NK-92 treated with Interleukin-12 subunit alpha and Interleukin-12 subunit beta, amount 100 ng/mL, for 24 hours (cell line): ENCODE measurements around the gene C1orf159.
"Not testable (repeated sequence)": the region's sequence is repeated elsewhere in the genome, so short reads cannot be mapped to it uniquely, and the experiment has no call there.

ENCODE experiments used
- DNase-seq: peaks from one replicate; lab custom pipeline; 2025; lab: John Stamatoyannopoulos, UW

C1orf159 gene

DNA sequence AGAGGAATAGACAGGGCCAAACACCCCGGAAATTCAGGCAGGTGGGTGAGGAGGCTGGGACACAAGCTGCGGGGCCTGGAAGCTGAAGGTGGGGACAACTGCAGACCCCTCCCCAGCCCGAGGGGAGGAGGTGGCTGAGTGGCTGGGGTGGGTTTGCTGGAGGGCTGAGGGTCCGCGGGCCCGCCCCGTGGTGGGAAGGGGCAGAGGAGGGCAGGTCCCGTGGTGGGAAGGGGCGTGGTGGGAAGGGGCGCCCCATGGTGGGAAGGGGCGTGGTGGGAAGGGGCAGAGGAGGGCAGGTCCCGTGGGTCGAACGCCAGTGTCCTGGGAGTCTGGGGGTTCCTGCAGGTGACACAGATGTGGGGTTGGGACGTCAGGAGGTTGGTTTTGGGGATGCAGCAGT is 33.5 kb upstream of the C1orf159 start:
- no peak for DNase-seq

DNA sequence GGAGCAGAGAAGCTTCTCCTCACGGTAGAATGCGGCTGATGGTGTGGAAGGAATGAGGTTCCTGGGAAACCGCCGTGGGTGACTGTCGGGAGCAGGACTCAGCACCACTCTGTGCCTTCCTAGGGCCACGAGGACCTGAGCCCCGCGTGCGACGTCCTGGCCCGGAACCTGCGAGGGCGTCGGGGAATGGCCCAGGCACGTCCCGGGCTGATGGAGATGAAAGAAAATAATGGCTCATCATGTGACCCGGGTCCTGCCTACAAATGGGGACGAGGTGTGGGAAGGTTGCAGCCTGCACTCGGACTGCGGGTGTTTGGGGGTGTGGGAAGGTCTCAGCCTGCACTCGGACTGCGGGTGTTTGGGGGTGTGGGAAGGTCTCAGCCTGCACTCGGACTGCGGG is 32.7 kb upstream of the C1orf159 start:
- no peak for DNase-seq

DNA sequence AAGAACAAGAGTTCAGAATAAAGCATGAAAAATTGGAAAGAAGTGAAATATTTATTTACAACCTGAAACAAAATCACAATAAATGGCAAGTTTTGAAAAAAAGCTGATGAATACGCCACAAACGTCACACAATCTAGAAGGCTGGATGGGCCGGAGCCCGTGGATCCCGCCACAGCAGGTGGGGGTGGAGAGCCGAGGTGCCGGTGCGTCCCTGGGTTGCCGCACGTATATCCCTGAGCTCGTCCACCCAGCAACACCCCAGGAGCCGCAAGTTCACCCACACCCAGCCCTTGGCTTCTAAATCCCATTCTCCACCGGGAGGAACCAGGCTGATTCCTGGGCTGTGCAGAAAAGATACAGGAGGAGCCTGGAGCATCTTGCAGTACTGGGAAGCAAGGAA is 32.2 kb upstream of the C1orf159 start:
- no peak for DNase-seq

DNA sequence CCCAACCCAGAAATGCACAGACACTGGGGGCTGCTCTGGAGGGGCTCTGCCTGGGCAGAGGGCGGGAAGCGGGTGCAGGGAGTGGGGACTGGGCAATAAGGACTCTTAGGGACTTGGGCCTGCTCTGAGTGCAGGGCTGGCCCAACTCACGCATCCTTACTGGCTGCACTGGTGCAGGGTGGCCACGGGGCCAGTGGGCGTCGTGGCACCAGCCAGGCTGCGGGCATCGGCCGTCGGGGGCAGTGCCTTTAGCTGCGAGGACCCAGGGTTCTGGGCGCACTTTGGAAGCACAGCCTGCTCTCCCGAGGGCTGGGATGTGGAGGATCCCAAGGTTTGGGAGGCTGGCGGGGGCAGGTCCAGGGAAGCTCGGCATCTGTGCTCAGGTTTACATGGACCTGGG is 30.7 kb upstream of the C1orf159 start:
- DNase-seq, result no peak

DNA sequence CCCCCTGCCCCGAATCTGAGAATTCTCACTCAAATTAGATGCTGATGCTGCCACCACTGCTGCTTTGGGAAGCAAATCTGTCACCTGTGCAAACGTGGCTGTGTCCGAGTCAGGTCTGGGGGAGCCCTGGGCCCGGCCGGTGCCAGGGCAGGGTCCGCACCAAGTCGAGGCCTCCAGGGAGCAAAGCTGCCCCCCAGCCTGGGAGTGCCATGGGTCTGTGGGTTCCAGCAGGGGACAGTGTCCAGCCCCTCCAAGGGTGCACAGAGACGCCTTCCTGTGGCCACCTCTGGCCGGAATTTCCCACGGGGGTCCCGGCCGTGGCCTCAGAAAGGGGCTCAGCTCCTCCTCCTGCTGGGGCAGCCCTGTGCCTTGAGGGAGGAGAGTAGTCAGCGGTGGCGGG is 30.1 kb upstream of the C1orf159 start:
- DNase-seq, result no peak

DNA sequence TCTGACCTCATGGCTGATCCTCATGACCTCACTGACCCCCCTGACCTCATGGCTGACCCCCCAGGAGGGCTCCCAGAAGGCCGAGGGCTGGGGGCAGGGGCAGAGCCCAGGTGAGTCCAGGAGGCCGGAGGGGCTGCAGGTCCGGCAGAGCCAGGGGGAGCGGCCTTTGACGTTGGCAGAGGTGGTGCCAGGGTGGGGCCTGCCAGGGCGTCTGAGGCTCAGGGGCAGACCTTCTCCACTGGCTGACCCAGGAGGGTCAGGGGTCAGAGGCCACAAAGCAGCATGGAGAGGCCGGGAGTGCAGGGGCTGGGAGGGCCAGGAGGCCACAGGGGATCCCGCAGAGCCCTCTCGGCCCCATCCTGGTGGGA is 29.6 kb upstream of the C1orf159 start:
- no peak for DNase-seq

DNA sequence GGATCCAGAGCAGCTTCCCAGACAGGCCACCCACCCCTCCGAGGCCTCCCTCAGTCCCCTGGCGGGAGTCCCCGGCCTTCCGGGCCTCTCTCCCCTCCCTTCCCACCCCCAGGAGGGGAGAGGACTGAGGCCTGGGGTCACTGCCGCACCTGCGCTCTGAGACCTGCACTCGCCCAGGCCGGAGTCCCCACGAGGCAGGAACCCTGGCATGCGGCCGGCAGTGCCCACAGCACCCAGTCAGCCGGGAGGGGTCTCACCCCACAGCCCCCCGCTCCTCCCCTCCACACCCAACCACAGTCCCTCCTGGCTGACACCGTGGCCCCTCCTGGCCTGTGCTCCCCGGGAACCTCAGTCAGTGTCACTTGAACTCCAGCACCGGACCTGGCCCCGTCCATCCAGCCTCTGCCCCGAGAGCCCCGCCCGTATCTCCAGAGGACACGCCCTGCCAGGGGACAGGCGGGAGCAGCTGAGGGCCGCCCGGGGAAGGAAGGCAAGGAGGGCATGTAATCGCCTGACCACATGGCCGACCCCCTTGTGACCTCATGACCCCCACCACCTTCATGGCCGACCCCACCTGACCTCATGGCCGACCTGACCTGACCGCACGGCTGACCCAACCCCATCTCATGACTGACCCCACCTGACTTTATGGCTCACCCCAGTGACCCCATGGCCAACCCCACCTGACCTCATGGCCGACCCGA is 29.1 kb upstream of the C1orf159 start:
- DNase-seq, result no peak

DNA sequence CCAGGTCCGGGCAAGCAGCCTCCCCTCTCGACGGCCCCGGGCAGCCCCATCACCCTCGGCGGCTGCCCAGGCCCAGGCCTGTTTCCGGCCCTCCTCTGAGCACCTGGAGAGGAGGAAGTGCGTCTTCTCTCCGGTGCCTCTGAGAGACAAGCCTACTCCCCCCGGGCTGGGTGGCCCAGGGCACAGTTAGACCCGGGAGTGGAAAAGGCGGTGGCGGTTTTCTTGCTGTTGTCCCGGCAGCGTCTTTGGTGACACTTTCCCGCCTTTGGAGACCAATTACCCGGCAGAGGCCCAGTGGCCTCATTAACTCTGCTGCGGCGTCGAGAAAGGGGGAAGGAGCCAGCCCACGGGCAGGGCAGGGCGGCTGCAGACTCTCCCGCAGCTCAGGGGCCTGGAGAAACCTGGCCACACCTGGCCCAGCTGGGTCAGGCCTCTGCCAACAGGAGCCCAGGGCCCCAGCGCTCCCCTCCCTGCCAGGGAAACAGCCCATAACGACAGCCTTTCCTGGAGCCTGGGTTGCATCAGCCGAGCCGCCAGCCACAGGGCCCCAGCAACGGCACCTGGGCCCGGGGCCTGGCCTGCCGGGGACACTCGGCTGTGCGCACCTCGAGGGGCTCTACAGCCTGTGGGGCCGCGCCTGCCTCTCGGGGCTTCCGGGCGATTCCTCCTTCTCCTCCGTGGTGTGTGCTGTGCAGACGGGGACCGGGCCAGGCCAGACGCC is 28.4 kb upstream of the C1orf159 start:
- no peak for DNase-seq

DNA sequence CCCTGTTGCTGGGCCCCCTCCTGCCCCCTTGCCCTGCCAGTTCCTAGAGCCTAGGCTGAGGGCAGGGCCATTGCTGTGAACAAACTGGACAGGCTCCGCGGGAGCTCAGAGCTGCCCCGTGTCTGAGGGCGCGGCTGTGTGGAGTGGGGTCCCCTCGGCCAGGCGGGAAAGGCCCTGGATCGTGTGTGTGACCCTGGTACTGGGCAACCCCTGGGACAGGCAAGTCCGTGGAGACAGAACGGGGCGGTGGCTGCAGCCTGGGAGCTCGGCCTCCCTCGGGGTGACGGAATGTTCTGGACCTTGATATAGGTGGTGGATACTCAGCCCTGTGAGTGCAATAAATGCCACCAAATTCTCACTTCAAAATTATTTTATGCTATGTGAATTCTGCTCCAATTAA is 27.7 kb upstream of the C1orf159 start:
- DNase-seq, result no peak

DNA sequence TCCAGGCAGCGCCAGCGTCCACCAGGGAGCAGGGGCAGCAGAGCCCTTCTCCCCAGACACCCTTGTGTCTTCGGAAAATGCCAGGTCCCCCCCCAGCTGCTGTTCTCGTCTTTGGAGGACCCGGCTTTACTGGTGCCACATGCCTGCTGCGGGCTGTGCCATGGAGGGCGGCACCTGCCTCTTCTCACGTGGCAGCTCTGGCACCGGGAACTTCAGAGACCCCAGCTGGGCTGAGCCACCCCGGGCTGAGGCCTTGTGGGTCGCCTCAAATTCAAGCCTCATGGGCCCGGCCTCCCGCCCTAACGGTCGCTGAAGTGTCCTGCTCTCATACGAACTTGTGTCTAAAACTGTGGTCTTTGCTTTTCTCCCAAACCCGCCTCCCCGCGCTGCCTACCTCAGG is 27.0 kb upstream of the C1orf159 start:
- DNase-seq, result no peak

DNA sequence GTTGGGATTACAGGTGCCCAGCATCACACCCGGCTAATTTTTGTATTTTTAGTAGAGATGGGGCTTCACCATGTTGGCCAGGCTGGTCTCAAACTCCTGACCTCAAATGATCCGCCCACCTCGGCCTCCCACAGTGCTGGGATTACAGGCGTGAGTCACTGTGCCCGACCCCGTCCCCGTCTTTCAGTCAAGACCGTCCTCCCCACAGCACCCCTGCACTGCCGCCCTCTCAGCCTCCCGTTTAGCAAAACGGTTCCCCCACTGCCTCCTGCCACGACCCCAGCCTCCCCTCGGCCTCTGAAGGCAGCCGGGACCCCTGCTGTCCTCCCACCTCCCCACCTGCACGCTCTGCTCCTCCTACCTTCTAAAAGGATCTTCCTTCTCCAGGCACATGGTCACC is 26.5 kb upstream of the C1orf159 start:
- DNase-seq, result not testable (repeated sequence)

DNA sequence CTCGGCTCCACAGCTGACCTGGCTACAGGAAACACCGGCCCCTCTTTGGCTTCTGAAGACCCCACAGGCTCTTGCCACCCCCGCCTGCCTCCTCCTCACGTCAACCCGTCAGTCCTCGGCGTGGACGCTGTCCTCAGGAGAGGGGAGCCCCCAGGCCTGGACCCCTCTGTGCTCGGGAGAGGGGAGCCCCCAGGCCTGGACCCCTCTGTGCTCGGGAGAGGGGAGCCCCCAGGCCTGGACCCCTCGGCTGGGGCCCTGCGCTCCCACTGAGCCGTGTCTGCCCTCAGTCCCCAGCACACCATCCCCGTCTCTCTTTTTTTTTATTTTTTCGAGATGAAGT is 26.0 kb upstream of the C1orf159 start:
- DNase-seq, result no peak

DNA sequence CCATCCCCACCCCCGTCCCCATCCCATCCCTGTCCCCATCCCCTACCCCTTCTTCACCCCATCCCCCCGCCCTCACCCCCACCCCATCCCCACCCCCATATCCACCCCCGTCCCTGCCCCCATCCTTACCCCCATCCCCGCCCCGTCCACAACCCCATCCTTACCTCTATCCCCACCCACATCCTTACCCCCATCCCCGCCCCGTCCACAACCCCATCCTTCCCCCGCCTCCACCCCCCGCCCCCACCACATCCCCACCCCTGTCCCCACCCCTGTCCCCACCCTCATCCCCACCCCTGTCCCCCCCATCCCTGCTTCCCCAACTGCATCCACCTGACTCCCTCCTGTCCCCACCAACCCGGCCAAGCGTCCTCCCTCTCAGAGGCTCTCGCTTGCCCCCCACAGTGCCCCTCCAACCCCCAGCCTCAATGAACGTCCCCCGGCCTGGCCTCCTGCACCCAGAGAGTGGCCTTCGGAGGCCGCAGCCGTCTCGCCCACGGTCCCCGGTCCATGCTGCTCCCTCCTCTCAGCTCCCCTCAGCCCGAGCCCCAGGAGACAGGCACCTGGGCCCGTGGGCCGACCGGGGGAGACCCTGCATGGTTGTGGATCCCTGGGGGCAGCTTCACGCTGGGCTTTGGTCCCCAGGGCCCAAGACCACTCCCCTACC is 25.5 kb upstream of the C1orf159 start:
- no peak for DNase-seq

DNA sequence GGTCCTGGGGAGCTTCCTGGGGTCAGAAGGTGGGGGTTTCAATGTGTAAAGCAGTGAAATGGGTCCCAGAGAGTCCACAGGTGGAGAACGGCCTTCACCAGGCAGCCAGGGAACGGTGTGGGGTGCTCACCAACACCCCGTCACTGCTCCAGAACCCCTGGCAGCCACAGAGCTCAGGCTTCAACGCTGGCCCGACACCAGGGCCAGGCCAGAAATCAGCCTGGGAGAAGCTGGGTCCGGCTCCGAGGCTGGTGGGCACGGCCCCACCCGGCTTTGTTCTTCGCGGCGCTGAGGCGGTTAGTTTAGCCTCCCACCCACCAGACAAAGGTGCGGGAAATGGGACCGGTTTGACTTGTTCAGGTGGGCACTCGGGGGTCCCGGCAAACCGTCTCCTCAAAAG is 24.8 kb upstream of the C1orf159 start:
- no peak for DNase-seq

DNA sequence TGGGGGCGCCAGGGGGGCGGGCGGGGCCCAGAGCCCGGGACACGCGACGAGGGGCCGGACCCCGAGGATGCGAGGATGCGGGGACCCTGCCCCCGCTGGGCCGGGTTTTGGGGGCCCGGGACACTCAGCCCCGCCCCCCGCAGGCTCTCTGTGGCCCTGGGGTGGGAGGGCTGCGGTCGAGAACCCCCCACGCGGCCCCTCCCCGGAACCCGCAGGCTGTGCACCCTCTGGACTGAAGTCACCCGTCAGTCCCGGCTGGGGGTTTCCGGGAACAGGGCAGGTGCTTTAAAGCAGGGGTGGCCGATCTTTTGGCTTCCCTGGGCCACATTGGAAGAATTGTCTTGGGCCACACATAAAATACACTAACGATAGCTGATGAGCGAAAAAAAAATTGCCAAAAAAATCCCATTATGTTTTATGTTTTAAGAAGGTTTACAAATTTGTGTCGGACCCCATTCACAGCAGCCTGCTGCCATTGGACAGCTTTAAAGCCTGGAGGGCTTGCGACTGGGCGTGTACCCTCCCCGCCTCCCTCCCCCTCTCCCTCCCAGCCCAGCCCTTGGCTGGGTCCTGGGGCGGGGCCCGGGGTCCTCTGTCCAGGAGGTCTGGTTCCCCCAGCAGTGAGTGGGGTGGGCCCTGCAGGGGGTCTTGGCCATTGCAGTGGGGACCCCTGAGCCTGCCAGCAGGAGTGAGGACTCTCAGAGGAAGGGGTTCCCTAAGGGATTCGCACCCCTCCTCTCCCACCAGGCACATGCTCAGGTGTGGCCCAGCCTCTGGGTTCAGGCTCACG is 21.6 kb upstream of the C1orf159 start:
- DNase-seq, result no peak

DNA sequence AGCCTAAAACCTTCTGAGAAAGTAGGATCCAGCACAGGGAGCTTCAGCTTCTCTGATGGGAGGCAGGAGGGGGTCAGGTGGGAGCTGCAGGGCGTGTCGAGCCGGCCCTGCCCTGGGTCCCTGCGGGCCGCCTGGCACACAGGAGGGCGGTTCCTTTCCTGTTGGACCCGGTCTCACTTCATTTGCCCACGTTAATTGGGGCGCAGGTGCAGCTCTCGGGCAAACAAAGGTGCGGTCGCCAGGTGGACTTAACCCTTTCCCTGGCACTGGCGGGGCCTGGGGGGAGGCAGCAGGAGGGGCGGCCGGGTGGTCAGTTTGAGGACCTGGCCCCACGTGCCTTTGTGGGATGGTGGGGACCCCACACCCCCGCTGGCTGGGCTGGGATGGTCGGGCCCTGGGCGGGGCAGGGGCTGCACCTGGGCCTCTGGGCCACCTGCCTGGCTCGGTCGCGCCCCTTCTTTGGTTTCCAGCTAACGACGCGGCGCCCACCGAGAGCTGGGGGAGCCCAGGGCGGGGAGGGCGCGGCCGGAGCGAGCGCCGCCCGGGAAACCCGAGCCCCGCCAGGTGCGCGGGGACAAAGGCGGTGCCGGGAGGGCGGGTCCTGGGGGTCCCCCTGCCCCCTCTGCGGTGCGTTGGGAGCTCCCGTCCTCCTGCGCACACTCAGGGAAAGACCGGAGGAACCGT is 20.8 kb upstream of the C1orf159 start:
- DNase-seq, result no peak

DNA sequence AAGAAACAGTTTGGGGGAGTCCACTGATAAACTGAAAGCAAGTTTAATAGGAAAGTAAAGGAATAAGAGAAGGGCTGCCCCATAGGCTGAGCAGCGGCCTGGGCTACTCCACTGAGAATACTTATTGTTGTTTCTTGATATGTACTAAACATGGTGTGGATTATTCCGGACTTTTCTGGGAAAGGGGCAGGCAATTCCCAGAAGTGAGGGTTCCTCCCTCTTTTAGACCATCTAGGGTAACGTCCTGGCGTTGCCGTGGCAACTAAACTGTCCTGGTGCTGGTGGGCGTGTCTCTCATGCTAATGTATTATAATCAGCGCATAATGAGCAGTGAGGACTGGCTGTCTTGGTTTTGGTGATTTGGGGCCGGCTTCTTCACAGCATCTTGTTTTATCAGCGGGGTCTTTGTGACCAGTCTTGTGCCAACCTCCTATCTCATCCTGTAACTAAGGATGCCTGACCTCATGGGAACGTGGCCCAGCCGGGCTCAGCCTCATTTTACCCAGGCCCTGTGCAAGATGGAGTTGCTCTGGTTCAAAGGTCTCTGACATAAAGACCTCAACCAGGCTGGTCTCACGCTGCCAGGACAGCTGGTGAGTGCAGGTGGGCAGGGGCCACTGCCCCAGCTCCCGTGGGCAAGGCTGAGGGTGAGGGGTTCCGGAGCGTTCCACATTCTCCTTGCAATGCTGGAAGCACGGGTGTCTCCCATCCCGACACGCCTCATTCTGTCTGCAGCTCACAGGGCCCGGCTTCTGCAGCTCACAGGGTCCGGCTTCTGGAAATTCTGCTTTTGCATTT is 19.6 kb upstream of the C1orf159 start:
- DNase-seq, result no peak

DNA sequence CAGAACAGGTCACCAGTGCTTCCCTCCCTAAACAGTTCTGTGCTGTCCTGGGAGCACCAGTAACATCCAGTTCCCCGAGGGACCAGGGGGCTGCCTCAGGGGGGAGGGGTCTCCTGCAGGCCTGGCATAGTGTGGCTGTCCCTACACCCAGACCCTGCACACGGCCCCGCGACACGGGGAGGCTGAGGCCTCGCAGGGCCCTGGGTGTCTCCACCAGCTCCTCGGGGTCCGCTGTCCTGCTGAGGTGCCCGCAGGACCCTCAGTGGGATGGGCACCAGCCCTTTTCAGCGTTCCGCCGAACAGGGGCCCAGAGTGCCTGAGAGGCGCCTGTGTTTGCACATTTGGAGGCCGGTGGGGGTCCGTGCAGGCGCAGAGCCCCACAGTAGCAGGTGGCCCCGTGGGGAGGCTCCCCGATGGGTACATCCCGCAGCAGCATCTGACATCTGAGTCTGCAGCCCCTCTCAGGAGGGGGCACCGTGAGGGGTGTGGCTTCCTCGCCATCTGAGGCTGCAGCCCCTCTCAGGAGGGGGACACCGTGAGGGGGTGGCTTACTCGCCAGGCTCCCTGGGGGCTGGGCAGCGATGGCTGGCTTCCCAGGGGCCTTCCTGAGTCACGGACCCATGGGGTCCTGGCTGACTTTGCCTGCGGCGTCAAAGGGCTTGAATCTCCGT is 18.5 kb upstream of the C1orf159 start:
- no peak for DNase-seq

DNA sequence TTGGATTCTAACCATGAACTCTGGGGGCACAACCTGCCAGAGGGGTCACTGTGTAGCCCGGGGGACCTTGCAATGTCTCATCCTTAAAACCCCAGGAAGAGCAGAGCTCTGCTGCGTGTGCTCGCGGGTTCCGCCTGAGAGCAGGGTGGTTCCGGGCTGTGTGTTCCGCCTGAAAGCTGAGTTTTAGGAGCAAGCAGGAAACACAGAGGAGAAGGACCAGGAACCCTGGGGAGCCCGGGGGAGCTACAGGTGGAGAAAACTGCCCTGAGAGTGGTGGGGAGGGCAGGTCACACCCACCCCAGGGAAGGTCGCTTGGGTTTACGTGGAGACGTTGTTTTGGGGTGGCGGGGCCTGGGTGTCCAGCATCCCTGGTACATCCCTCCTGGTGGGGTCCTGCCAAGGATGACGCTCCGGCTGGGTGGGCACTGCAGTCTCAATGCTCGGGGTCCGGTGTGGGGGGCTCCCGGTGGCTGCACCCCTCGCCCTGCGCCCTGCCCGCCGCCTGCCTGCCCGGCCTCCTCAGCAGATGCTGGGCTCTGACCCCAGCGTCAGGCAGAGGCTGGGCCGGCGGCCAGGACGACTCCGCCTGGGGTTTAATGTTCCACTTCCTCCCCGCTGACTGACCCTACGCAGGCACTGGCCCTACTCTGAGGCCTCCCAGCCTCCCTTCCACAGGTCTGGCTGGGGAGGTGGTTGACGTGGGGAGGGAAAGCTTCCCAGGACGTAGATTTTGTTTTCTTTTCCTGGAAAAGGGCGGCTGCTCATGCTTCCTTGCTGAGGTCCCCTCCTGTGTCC is 17.3 kb upstream of the C1orf159 start:
- DNase-seq, result no peak
